ENCODE measurements around the gene ZSWIM6.
A peak's percentile ranks its signal among the peaks of the same experiment; 100 is the strongest.
"Not testable (repeated sequence)": the region's sequence is repeated elsewhere in the genome, so short reads cannot be mapped to it uniquely, and the experiment has no call there.

Gene ZSWIM6

DNA sequence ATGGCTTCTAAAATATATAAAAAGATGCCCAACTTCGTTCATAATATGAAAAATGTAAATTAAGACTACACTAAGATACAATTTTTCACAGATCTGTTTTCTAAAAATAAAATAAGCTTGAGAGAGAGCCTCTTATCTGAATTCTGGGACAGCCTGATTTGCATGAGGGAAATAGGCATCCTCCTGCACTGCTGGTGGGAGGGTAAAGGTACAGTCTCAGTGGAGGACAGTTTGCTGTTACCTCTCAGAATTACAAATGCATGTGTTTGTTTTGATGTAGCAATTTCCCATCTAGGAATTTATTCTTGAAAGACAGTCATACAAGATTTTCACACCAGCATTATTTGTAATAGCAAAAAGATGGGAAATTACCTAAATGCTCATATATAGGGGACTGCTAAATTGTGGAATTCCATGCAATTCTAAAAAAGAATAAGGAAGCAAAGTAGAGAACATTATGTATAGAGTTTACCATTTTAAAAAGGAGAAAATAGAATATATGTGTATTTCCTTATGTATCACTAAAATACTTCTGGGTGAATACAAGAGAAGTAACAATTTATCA is 75.7 kb downstream of the ZSWIM6 start:
- DNase-seq (ENCODE audit: low read depth): no peak

DNA sequence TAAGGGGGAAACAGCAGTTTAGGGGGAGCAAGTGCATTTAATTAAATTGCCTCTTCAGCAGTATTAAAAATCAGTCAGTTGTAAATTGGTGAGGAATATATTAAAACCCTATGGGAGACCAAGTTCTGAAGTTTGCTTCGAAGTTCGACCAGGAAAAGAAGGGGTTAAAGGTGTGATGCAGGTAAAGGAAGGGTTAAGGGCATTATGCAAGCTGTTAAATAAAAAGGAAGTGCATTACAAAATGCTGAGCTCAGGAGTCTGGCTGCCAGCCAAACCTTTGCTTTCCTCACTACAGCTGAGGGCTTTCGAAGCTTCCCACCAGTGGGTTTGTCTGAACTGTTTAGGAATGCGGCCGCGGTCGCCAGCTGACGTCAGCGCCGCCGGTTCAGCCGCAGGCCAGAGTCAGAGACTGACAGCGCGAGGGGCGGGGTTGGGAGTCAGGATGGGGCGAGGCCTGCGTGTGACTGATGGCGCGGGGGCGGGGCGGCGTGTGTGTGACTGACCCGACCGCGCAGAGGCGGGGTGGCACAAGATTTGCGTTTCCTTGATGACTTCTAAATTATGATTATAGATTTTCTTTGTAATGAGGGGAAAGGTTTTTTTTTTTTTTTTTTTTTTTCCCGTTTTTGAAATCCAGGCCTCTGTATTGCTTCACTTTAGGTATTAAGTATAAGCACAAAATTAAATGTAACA is 76.6 kb downstream of the ZSWIM6 start:
- peak; percentile 99 for DNase-seq (ENCODE audit: low read depth)

DNA sequence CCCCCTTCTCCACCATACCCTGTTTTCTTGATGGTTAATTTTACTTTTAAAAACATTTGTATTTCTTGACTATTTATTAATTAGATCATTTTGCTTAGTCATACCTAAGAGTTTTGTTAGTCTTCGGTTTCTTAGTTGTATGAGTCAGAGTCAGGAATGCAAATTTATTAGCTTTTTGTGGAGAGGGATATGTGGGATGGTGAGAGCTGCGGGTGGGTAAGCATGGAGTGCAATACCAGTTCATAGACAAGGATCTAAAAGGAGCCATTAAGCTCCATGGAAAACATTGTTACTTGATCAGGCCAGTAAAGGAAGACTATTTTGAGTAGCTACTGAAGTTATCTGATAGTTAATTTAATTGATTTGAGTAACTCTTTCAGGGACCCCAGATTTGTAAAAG is 77.5 kb downstream of the ZSWIM6 start:
- DNase-seq (ENCODE audit: low read depth): peak; percentile 81

DNA sequence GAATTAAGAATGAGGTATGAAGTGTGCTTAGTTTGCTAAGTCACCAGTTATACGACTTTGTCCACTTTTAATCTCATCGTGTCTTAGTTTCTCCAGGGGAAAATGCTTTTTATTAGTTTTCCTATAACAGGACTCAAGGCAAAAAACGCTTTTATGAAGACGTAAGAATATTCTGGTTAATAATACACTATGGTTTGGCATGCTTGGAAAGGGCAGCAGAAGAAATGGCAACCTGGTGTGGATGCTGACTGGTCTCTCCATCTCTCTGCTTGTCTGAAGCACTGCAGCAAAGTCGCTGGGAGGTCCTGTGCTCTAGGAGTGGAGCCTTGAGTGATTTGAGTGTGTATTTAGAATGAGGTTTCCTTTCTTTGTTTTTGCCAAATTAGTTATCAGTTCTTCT is 78.8 kb downstream of the ZSWIM6 start:
- no peak for DNase-seq (ENCODE audit: low read depth)

DNA sequence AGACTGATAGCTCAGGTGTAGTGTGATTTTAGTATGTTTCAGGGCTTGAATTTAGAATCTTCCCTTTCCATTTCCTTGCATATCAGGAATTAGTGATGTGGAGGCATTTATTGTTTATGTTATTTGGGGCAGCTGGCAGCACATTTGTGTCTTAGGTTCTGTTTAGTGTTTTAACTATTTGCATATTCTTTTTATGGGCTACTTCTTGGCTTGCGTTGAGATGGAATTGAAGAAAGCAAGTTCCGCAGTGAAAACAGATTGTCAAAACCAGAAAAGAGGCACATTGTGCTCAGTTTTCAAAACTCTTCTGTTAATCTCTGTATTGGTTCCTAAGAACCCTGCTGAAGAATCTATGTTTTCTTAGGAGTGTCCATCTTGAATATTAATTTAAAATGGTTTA is 80.3 kb downstream of the ZSWIM6 start:
- no peak for DNase-seq (ENCODE audit: low read depth)

DNA sequence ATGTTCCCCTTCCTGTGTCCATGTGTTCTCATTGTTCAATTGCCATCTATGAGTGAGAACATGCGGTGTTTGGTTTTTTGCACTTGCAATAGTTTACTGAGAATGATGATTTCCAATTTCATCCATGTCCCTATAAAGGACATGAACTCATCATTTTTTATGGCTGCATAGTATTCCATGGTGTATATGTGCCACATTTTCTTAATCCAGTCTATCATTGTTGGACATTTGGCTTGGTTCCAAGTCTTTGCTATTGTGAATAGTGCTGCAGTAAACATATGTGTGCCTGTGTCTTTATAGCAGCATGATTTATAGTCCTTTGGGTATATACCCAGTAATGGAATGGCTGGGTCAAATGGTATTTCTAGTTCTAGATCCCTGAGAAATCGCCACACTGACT is 81.1 kb downstream of the ZSWIM6 start:
- DNase-seq (ENCODE audit: low read depth): not testable (repeated sequence)

DNA sequence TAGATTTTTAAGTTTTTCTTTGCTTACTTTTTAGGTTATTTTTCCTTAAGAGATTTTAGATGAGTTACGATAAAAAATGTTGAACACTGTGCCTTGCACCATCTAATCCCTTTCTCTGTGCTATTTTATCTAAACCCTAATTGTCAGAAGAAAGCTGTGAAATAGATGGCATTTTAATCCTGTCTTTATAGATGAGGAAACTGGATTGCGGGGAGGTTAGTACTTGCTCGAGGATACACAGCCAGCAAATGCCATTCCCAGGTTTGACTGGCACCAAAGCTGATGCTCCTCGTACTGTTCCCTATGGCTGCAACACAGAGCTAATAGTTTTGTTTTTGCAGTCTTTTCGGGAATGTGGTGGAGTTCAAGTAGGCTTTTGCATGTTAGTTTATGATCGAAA is 82.7 kb downstream of the ZSWIM6 start:
- DNase-seq (ENCODE audit: low read depth): no peak

DNA sequence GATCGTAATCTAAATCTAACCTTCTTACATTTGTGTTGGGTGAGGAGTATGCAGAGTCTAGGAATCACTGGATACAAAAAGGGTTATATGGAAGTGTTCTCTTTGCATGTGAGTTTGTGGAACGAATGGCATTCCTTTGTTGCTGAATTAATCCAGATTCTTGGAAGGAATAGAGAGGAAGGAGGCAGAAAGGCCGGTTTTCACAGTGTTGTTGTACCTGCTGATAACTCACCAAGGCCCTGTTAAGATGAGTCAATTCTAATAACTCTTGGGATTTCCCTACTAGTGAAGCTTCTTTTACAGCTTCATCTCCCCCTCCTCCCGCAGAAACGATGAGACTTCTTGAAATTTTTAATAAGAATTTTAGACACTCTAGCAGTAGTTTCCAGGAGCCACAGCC is 84.0 kb downstream of the ZSWIM6 start:
- no peak for DNase-seq (ENCODE audit: low read depth)

DNA sequence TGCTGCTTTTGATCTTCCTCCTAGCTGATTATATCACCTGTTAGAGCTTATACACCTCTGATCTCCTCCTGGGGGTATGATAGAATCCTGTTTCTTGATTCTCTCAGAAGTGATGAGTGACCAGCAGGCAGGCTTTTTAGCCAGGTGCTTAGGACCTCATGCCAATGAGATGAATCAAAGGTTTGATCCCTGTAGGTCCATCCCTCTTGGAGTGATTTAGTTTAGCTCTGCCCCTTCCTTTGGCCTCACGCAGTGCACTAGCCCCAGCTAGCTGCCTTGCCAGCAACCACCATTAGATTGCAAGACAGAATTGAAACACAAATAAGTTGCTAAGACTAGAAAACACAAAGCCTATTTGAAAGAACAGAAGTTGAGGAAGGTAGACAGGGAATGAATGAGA is 84.4 kb downstream of the ZSWIM6 start:
- DNase-seq (ENCODE audit: low read depth): no peak

DNA sequence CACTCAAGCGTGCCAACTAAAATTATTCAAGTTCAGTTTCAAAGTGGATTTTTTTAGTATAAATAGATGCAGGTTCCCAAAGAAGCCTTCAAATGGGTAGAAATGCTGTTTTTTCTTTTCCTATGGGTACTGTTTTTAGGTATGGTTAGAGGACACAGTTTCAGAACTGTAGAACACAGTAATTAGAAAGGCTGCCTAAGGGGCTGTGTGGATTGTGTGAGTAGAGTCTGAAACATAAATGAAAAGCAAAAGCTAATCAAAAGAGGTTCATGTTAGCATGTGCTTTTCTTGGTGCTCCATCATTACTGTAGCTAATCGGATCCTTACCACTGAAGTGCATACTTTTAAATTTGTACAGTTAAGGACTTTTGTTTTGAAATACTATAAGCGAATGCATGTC is 85.3 kb downstream of the ZSWIM6 start:
- DNase-seq (ENCODE audit: low read depth): no peak

DNA sequence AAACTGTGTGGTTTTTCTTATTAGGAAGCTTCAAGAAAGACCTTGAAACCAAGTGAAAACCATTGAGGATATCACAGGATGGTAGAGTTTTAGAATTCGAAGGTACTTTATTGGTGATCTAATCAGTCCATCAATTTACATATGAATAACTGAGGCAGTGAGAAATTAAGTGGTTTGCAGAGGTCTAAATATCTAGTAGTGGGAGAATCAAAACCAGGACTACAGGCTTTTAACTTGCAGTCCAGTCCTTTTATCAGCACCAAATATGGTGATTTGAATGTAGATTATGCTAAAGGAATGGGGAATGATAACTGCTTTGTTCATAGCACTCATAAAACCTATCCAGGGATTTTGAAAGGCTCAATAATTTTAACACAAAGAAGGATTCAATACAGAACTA is 85.8 kb downstream of the ZSWIM6 start:
- no peak for DNase-seq (ENCODE audit: low read depth)

DNA sequence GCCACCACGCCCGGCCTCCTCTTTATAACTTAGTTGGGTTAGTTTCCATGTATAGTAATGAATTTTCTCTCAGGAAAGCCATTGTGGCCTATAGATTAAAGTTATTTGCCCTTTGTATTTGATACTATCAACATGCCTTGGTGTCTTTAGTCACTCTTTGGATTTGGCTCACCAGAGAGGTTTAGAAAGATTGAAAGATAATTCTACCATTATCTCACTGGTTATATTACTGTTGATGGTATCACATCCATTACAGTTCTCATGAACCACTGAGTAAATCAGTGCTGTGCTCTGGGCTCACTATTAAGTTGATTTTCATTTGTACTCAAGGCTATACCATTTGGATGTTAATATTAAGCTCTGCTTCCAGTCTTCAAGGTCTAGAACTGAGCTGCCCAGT is 87.0 kb downstream of the ZSWIM6 start:
- DNase-seq (ENCODE audit: low read depth): no peak

DNA sequence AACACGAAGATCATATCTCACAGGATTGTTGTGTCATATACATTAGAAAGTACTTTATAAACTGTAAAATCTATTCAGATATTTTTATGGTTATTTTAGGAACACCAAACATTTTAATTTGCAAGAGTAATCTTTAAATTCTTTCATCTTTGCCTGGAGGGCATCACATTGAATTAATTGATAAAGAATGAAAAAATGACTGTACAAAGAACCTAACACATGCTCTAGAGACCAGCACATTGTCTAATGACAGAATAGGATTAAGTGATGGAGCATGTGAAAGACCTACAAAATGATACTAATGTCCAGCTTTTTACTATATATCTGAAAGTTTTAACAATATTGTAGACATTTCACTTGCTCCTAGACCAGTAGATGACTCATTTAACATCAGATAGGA is 88.0 kb downstream of the ZSWIM6 start:
- no peak for DNase-seq (ENCODE audit: low read depth)

DNA sequence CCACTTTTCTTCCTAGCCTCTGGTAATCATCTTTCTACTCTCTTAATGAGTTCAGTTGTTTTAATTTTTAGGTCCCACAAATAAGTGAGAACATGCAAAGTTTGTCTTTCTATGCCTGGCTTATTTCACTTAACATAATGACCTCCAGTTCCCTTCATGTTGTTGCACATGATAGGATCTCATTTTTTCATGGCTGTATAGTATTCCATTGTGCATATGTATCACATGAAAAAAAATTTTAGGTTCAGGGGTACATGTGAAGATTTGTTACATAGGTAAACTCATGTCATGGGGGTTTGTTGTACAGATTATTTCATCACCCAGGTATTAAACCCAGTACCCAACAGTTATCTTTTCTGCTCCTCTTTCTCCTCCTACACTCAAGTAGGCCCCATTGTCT is 89.2 kb downstream of the ZSWIM6 start:
- not testable (repeated sequence) for DNase-seq (ENCODE audit: low read depth)

DNA sequence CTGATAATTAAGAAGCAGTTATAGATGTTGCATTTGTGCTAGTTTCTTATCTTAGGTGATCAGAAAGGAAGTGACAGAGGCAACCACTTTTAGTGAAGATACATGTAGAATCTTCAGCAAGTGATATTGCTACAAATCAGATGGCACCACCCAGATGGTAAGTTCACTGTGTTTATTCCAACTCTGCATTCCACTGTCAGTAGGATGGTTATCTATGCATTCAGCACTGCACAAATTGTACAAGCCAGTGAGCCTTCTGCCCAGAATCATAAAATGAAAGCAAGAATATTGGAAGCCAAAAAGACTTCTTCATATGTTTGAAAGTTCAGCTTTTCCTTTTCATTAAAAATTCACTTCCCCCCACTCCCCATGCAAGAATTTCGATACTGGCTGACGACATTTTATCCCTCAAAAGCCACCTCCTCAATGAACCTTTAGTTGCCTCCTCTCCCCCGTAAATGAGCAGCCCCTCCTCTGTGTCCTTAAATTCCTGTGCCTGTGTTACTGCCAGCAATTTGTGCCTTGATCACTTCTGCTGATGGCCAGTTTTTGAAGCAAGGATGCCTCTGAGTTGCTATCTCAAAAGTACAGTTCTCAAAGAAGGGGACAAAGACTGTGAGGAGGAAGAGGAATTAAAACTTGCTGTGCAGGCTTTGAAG is 91.6 kb downstream of the ZSWIM6 start:
- peak; percentile 5 for DNase-seq (ENCODE audit: low read depth)

DNA sequence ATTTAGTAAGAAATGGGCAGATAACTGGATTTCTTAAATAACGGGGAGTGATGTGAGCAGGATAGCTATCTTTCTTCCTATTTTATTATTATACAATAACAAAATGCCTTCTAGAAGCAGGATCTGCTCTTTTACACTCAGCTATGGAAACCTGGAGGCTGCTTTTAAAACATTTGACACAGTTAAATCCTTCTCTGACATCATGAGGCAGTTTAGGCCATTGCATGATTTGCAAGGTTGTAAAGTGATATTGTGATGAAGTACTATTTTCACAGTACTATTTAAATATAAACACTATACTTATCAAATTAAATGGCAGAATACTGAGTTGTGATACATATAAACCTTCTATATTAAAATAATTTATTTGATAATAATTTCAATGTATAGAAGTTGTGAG is 93.9 kb downstream of the ZSWIM6 start:
- DNase-seq (ENCODE audit: low read depth): no peak

DNA sequence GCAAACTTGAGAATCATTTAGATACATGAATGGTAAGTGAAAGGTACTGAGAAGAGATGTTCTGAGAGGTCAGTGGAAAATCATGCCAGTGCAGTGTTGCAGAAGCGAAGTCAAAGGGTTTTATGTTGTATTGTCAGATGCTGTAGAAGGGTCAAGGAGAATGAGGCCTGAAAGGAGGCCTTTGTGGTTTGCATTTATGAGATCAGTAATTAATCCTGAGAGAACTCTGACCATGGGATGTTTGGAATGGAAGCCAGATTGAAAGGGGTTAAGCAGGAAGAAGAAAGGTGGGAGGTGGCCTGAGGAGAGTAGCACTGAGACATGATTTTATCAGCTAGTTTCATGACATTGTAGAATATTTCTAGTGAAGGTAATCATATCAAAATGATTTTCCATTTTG is 97.8 kb downstream of the ZSWIM6 start:
- no peak for DNase-seq (ENCODE audit: low read depth)

DNA sequence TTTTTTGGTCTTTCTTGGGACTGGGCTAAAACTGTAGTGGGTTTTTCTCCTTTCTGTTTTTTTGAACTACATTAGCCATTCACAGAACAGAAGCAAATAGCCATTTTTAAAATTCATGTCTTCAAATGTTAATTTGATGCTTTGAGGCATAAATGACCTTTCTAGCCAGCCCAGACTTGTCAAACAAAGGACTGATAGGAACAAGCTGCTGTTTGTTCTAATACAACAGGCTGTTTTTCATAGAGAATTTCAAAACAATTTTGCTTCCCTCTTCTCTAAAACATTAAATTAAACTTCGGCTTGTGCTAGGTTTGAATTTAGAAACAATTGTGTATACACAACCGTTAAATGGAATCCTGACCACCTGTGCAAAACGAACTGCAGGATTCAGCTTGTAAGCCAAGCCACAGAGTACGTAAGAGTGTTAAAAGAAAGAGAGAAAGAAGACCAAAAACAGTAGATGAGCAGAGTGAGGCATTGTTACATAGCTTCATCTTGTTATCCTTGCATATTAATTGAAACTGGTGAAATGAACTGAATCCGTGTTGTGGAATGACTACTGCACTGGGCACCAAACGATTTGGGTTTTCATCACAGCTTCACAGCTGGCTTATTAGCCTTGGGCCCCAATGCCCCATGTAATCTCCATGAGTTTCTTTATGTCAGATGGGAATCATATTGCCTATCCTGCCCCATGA is 100.0 kb downstream of the ZSWIM6 start:
- DNase-seq (ENCODE audit: low read depth): no peak

DNA sequence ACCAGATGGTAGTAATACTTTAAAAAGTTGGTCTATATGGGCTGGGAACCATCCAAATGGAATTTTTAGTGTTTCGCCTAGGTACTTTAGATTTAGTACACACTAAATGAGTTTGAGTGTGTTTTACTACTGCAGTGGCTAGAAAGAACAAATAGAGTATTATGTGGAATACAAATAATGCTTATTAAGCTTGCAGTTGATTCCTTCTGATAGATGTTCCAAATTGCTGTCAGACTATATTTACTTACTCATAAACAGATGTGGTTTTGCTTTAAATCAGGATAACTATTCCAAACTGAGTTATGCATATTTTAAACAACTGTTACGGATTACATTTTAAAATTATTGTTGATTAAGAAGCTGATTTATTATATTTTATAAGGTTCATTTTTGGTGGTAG is 103.3 kb downstream of the ZSWIM6 start:
- DNase-seq (ENCODE audit: low read depth): no peak

DNA sequence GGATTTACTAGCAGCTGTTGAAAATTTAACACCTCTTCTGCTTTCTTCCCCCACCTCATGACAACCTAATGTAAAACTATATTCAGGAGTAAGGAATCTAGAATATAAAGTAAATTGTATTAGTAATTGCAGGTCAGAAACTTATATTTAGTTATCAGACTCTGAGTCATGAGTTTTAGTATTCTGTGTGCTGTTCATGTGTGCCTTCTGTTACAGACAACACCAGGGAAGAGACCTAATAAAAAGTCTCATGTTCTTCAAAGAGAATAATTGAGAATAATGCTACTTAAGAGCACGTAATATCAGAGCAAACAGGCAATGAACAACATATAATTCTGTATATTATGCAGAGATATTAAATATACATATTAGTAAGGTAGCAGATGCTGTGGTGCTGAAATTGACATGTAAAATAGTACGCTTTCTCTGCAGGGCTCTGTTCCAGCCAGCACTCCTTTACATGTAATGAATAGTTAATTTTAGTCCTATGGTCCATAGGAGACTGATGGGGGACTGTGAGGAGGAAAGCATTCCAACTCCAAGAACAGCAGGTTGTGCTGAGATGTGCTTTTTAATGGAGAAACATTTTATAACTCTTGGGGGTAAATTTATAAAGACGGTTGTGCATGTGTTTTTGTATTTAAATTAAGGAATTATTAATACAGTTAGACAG is 106.4 kb downstream of the ZSWIM6 start:
- DNase-seq (ENCODE audit: low read depth): no peak

DNA sequence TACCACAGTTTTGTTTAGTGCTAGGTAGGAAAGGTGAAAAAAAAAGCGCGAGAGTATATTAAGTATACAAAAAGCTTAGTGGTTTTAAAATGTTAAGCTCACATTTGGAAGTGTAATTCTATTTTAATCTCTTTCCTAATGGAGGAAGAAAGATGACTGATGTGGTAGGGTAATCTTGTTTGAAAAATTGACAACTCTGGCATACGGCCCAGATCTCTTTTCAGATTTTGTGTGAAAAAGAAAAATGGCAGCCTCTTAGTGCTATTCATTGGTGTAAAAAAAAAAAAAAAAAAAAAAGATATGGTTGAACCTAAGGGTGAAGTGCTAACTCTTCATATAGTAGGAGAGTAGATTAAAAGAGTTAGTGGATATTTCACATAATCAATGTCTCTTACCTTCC is 108.0 kb downstream of the ZSWIM6 start:
- DNase-seq (ENCODE audit: low read depth): no peak

DNA sequence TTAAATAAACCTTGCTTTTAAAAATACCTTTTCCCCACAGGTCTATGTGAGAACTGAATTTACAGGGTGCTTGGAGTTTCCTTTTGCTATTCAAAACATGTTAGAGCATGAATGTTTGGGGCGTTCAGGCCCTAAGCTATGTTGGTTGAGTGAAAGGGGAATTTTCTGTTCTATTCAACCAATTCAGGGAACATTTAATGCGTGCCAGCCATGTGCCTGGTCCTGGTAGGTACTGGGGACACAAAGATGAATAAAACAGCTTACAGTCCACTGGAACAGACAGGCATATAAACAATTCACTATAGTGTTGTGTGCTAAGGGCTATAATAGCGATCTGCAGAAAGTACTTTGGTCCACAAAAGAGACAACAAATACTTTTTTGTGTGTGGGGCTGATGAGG is 108.5 kb downstream of the ZSWIM6 start:
- no peak for DNase-seq (ENCODE audit: low read depth)

DNA sequence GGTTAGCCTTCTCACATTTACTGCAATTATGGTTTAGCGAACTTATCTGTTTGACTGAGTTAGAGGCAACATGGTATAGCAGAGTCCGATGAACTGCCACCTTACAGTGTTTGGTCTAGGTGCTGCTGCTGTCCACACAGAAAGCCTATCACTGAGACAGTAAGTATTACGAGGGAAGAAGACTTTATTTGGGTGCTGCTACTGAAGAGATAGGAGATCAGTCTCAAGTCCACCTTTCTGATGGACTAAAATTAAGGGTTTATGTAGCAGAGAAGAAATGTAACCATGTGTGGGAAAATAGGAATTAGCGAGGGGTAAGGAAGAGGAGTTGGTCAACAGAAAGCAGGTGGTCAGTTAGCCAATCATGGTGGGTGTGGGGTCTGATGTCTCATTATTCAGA is 109.7 kb downstream of the ZSWIM6 start:
- no peak for DNase-seq (ENCODE audit: low read depth)

Data from fibroblast of gingiva (primary cell).